Activated T-cell treated with anti-CD3 and anti-CD28 coated beads for 48 hours (primary cell): Measurements from ENCODE around the gene CLECL1.
A peak's percentile ranks its signal among the peaks of the same experiment; 100 is the strongest.

Experiments
- DNase-seq: peaks from one replicate; pipeline ENCODE4 v3.0.0-alpha.2; 2020; ENCODE audit warnings: low read depth

Gene CLECL1

GRCh38 chr12:9732921-9733461 is at the start of gene CLECL1:
Gene CLECL1, minus strand, starts transcription at chr12:9733097.
- DNase-seq, result no peak

DNA sequence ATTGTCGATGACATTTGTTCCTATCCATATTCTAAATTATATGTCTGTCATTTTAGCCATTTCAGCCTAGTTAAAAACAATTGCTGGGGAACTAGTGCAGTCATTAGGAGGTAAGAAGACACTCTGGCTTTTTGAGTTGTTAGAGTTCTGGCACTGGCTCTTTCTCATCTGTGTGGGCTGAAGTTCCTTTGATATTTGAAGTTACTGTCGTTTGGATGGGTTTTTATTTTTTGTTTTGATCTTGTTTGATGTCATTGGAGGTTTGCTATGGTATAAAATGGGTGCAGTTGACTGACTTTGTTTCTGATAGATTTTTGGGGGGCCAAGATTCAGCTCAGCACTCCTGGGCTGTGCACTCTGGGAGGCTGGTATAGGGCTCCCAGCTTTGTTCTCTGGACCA is 48.5 kb upstream of the CLECL1 start:
- DNase-seq, result no peak

- no peak for DNase-seq
These were observed 46.3 kb upstream of the CLECL1 start for GRCh38 chr12:9779209-9779608.

DNA sequence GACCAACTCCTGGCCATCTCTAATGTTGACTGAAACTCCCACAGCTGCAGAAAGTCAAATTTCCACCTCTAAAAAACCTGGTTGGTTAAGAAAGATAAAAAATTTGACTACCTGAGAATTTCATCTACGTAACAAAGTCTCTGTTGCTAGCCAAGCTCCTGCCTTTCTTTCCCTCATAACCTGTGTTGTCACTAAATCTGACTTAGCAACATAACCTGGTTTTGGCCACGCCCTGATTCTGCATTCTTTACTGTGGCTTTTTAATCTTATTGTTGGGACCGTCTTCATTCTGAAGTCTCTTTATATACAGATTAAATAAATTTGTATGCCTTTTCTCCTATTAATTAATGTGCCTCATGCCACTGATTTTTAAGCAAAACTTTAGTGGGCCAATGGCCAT is 43.9 kb upstream of the CLECL1 start:
- no peak for DNase-seq

DNA sequence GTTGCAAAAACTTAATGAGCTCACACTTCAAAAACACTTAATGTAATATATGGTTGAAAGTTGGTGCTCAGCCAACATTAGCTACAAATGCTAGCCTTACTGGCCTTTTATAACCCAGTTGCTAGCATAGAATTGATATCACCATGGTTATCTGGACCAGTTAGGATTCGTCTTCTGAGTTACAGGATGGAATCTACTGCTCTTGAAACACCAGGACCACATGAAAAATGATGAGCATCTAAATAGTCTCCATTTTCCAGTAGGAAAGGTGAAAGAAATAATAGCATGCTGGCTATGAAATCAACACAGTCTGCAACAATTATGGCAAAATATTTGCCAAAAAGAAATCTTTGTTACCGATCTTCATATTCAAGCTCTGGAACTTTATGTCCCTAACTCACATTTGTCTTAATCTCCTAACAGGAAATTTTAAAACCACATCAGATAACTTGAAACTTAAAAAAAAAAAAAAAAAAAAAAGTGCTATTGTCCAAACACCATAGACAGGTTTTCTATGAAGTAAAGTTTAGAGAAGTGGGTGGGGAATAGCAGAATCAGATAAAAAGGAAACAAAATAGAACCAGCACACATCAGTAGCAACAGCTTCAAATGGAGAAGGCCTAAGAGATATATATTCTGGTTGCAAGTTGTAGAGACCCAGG is 40.5 kb upstream of the CLECL1 start:
- no peak for DNase-seq

DNA sequence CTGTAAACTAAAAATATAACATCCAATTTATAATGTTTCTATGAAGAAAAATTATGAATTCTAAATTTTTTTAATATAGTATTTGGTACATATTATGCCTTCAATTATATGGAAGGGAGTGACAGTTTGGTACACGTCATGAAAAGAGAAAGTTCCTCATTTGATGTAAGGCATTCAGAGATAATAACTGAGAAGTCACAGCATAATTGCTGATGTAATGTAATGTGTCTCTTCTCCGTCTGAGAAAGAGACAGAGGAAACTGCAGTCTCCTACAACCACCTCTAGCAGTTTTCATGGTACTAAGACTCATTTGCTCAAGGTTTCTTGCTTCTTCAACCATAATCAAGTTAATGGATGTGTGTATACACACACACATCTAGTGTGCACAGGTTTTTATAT is 30.1 kb upstream of the CLECL1 start:
- DNase-seq, result no peak

- DNase-seq, result no peak
These were observed 29.5 kb upstream of the CLECL1 start for GRCh38 chr12:9762369-9762768.

- no peak for DNase-seq
These were observed 28.5 kb upstream of the CLECL1 start for GRCh38 chr12:9761419-9761781.

GRCh38 chr12:9760699-9761418 is 28.0 kb upstream of the CLECL1 start, which contains the start of gene CD69:
Gene CD69, minus strand, starts transcription at chr12:9760901. Its CDS starts 81 bp downstream, at chr12:9760820.
- peak; percentile 64 for DNase-seq

GRCh38 chr12:9760120-9760519 is 27.2 kb upstream of the CLECL1 start:
- no peak for DNase-seq

- no peak for DNase-seq
These were observed 26.8 kb upstream of the CLECL1 start for GRCh38 chr12:9759694-9760093.

DNA sequence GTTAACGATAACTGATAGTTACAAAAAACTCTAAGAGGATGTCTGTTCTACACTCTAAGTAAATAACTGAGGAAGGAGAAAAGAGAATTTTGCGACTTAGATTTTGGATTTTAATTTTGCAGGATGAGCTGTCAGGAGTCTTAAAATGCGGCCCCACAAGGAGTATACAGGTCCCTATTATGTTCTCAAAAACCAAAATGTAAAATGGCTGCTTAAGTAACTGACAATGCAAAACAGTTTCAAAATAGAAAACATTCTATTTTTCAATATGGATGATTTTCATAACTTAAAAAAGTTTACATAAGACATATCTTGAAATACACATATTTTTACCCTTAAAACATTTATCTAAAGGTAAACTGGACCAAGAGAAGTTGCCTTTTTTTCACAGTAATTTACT is 25.2 kb upstream of the CLECL1 start:
- no peak for DNase-seq

DNA sequence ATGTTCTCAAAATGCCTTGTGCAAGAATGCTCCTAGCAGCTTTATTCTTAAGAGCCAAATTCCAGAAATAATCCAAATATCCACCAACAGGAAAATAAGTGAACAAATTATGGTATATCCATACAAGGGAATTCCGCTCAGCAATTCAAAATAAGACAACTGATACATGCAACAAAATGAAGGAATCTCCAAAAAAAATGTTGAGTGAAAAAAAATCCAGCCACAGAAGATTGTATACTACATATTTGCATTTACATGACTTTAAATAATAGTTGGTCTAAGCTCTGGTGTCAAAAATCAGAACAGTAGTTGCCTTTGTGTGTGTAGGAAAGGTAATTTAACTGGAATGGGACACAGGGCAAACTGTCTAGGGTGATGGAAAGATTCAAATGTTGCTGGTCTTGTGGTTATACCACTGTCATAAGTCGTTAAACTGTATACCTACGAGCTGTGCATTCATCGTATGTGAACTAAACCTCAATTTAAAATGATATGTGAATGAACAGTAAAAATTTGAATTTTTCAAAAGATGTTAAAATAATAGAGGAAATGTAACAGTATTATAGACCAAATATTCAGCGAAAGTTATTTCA is 24.6 kb upstream of the CLECL1 start:
- DNase-seq, result no peak

GRCh38 chr12:9756706-9757105 is 23.8 kb upstream of the CLECL1 start:
- DNase-seq, result no peak

- no peak for DNase-seq
These were observed 23.3 kb upstream of the CLECL1 start for GRCh38 chr12:9756170-9756569.

DNA sequence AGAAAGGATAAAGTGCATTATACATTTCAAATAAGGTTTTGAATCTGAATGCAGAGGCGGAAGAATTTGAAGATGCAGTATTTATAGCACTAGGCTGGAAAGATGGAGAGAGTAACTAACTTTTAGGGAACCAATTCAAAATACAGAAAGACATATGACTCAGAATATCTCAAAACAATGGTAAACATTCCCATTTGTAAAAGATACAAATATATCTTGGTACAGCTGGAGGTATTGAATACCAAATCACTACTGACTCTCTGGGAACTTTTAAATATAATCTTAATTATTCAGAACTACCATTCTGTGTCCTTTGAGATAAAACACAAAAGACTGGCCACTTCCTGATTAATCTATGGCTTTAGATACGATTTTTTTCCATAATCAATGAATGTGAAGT is 22.7 kb upstream of the CLECL1 start:
- DNase-seq, result no peak

GRCh38 chr12:9755035-9755434 is 22.1 kb upstream of the CLECL1 start:
- no peak for DNase-seq

- no peak for DNase-seq
These were observed 21.4 kb upstream of the CLECL1 start for GRCh38 chr12:9754099-9754927.

DNA sequence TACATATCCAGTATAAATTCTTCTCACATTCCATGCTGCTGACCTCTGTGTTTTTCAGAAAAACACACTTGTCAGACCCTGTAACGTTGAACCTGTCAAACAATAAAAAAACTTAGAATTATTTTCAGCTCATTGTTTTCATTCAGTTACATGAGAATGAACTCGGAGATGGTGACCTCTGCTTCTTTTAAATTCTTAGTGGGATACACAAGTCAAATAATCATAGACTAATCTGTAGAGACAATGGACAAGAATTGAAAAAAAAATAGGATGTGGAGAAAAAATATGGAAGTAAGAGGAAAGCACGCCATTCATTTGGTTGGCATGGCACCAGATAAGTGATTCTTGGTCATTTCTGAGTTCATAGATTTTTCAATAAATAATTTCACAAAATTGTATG is 20.6 kb upstream of the CLECL1 start:
- no peak for DNase-seq

DNA sequence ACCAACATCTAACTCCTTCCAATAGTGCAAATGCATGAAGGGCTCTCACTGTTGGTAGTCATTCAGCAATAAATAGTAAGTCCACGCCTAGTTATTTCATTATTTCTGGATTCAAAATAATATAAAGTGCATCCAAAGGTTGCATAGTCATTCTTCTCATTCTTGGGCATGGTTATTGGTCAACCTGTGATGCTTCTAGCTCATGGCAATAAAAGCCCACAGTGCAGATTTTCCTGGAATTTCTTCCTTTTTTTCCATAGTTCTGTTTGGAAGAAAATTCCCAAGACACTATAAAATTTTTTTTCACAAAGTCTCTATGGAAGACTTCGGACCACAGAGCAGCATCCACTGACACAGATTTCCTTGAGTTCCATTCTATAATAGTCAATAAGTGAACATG is 20.2 kb upstream of the CLECL1 start:
- DNase-seq, result no peak

GRCh38 chr12:9752145-9752933 is 19.4 kb upstream of the CLECL1 start:
- DNase-seq, result no peak
